WI38 (cell line): ENCODE results near the gene MGAT3.

ENCODE experiments used
- H3K4me3 ChIP-seq: 2 replicates; pipeline ENCODE4 v1.5.1; 2011; ENCODE audit warnings: low read depth, mild to moderate bottlenecking, control low read depth, low read length
- TF ChIP-seq, protein P1 (sequence below): IDR thresholded peaks from 2 replicates; pipeline ENCODE4 v1.5.1; 2012; ENCODE audit warnings: low read depth, mild to moderate bottlenecking, control low read depth, low read length

MGAT3 gene

GRCh38 chr22:39489094-39490068 is 32.6 kb downstream of the MGAT3 start:
- TF ChIP-seq, protein P1, sequence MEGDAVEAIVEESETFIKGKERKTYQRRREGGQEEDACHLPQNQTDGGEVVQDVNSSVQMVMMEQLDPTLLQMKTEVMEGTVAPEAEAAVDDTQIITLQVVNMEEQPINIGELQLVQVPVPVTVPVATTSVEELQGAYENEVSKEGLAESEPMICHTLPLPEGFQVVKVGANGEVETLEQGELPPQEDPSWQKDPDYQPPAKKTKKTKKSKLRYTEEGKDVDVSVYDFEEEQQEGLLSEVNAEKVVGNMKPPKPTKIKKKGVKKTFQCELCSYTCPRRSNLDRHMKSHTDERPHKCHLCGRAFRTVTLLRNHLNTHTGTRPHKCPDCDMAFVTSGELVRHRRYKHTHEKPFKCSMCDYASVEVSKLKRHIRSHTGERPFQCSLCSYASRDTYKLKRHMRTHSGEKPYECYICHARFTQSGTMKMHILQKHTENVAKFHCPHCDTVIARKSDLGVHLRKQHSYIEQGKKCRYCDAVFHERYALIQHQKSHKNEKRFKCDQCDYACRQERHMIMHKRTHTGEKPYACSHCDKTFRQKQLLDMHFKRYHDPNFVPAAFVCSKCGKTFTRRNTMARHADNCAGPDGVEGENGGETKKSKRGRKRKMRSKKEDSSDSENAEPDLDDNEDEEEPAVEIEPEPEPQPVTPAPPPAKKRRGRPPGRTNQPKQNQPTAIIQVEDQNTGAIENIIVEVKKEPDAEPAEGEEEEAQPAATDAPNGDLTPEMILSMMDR: no peak
- H3K4me3 ChIP-seq: no peak overlapping the region

GRCh38 chr22:39490135-39490798 is 33.5 kb downstream of the MGAT3 start:
- H3K4me3 ChIP-seq: no peak overlapping the region
- TF ChIP-seq, protein P1: no peak

DNA sequence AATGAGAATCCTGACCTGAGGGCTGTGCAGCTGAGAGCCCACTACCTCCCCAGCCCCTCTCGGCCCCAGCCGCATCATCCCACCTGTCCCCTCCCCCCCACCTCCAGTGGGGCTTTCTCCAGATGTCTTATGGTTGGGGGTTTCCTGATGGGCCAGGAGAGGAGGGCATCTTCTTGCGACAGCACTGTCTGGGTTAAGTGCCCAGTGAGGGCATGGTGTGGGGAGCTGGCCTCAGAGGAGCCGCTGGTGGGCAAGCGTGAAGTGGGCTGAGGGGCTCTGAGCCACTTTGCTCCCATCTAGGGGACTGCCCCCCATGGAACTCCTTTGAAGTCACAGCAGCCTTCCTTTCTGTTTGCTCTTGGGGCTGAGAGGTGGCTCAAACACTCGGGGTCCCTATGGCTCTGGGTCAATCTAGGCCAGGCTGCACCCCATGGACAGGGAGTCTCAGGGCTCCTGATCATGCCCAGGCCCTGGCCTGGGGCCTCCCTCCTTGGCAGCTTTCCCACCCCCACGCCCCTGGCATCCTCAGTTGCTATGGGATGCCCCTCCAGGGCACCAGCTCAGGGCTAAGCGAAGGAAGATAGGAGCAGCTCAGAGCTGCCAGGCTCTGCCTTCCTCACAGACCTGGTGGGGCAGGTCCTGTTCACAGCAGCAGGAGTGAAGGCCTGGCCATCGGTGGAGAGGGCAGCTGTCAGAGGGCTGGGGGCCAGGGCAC is 34.3 kb downstream of the MGAT3 start:
- TF ChIP-seq, protein P1: no peak

DNA sequence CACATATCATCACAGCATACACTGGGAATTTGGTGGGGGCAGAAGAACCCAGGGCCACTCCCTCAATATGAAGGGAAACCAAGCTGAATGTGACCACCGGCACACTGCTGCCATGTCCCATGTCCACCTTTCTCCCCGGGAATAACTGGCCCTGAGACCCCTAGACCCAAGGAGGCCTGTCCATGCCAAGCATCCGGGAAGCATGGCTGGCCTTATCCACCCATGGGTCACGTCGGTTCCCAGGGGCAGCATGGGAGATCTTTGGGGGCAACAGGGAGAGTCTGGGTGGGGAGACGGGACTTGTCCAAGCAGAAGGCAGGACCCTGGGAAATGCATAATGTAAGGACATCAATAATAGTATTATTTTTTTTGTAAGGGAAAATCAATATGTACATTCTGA is 34.9 kb downstream of the MGAT3 start:
- TF ChIP-seq, protein P1: no peak
- no peak overlapping the region for H3K4me3 ChIP-seq

More for the DNA sequence above, 34.3 kb downstream of the MGAT3 start:
- H3K4me3 ChIP-seq: no peak overlapping the region

DNA sequence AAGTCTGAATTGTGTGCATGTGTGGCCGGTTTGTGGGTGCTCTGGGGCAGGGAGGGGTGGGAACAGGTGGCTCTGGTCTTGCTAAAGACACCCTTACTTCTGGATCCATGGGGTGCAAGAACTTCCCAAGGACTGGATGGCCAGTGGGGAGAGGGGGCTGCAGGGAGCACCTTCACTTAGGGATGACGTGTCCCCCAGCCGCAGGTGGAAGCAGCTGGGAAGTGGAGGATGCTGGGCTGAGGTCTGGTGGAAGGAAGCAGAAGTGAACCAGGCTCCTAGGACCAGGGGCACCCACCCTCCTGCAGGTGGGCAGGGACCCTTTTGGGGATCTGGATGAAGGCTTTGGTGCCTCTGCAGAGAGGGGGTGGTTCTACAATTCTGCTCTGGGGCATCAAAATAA is 35.4 kb downstream of the MGAT3 start:
- TF ChIP-seq, protein P1: no peak
- no peak overlapping the region for H3K4me3 ChIP-seq

- TF ChIP-seq, protein P1: no peak
- H3K4me3 ChIP-seq: no peak overlapping the region
Measured at GRCh38 chr22:39493759-39494158, 36.9 kb downstream of the MGAT3 start.
